Right lobe of liver (tissue), 6 donors: ENCODE results near the gene SLC4A9. TPM values are rescaled to one million over a fixed set of nuclear protein-coding genes. Genes with fewer than 3 reads are reported as not detected.

Experiments
- ATAC-seq, 4 donors: fragments of 200-7000 bp; cut with Tn5 transposase; one replicate each; pipeline ENCODE4 v1.9.1; 2020; ENCODE audit warnings: mild to moderate bottlenecking in 4 of 4, moderate library complexity in 4 of 4
- DNase-seq, 3 donors: peaks; one replicate each; pipeline ENCODE4 v3.0.0-alpha.2; 2020
- H3K27ac ChIP-seq, 3 donors: fragments of 200-600 bp; one replicate each; pipeline ENCODE4 v1.8.0; 2022
- H3K27me3 ChIP-seq, 2 donors: fragments of 200-600 bp; one replicate each; pipeline ENCODE4 v1.8.0; 2022
- H3K36me3 ChIP-seq, 4 donors: fragments of 200-600 bp; sonication (generic) in 1 of 4; one replicate each; pipeline versions ENCODE4 v1.5.1 to v1.8.0; 2017 to 2022; ENCODE audit warnings: control low read depth in 1 of 4
- H3K4me1 ChIP-seq, 4 donors: fragments of 200-600 bp; sonication (generic) in 1 of 4; one replicate each; pipeline versions ENCODE4 v1.5.1 to v1.8.0; 2017 to 2022; ENCODE audit warnings: control low read depth in 1 of 4
- H3K4me3 ChIP-seq, 3 donors: fragments of 200-600 bp; one replicate each; pipeline ENCODE4 v1.8.0; 2022
- H3K9me3 ChIP-seq, 4 donors: fragments of 200-600 bp; sonication (generic) in 1 of 4; one replicate each; pipeline versions ENCODE4 v1.5.1 to v1.8.0; 2017 to 2022; ENCODE audit warnings: control low read depth in 1 of 4
- CTCF ChIP-seq, 4 donors: fragments of 200-600 bp in 3 of 4; fragments of 450-650 bp in 1 of 4; IDR thresholded peaks; one replicate each; pipeline versions ENCODE4 v1.5.1 to v1.8.0; 2016 to 2022; ENCODE audit warnings: antibody characterized with exemption in 4 of 4, mild to moderate bottlenecking in 2 of 4
- POLR2A ChIP-seq: fragments of 450-650 bp; IDR thresholded peaks from one replicate; pipeline ENCODE4 v1.6.1; 2017; ENCODE audit warnings: antibody characterized with exemption, mild to moderate bottlenecking
- WGBS: methylation state at CpG from one replicate; pipeline ENCODE4 v1.1.6; 2018; ENCODE audit warnings: low coverage, low lambda C conversion rate; ENCODE audit not compliant: insufficient coverage; ENCODE audit errors: missing lambda C conversion rate; 5-methylcytosine and 5-hydroxymethylcytosine counted together
- intact Hi-C, 2 donors: fragments of 100-400 bp; cut with DNase I; formaldehyde crosslinking; loops; one replicate each; pipeline versions ENCODE4 v1.11.2 to v1.14.1; 2022
- total RNA-seq, 6 experiments: library from RNA; depleted of rRNA in 2 of 6; stranded (reverse); fragments of >200 nt in 2 of 6; fragmentation: NEBNext Ultra II Directional in 3 of 6; extraction: Animal tissue kit (Norgen Biotek cat#: 25700) in 3 of 6; gene quantifications; one replicate each; pipeline versions ENCODE4 v1.1.0 to v1.2.4, GENCODE V29; 2016 to 2023
- donor health status: DM: no; HTN: yes; CAD: no.
- donor health status: DM: no; HTN: no; CAD: no.
- donor health status: DM: no; HTN: no; CAD: no.
- donor health status: DM: no; HTN: yes; CAD: no.
- donor health status: DM: no; HTN: yes; CAD: no.

SLC4A9 gene
- total RNA-seq, 6 experiments from 2014 or later, result not detected

- TF ChIP-seq POLR2A (no peak), CTCF (IDR thresholded peaks at IDR 0.05) (peak; percentile 72 to 87 (median 82))
- Histone ChIP-seq H3K36me3 (no peaks in the 10 kb centered on the region), H3K9me3 (no peaks in the 10 kb centered on the region), H3K27ac (no peak overlapping the region), H3K4me1 (peaks cover 0 to 3% (median 0%) of the 10 kb centered on the region in 4 donors), H3K27me3 (no peaks in the 10 kb centered on the region), H3K4me3 (no peak overlapping the region)
- WGBS, result 0% methylated on average over 2 of the region's 2 CpGs
- peak; percentile 59 to 70 (median 69) for DNase-seq
- peak; percentile 88 to 97 (median 94) for ATAC-seq
- intact Hi-C loops, result no loop called here
These were observed 13.0 kb downstream of the SLC4A9 start for GRCh38 chr5:140372971-140373487.

GRCh38 chr5:140381351-140381750, 21.4 kb downstream of the SLC4A9 start:
- 95% methylated on average over 3 of the region's 4 CpGs for WGBS
- TF ChIP-seq CTCF (IDR thresholded peaks at IDR 0.05) (no peak), POLR2A (no peak)
- no peaks in the 10 kb centered on the region for H3K9me3 ChIP-seq

GRCh38 chr5:140381972-140382371, 22.0 kb downstream of the SLC4A9 start:
- Histone ChIP-seq H3K27ac (no peak overlapping the region), H3K36me3 (no peaks in the 10 kb centered on the region), H3K4me1 (no peaks in the 10 kb centered on the region), H3K27me3 (no peaks in the 10 kb centered on the region), H3K9me3 (no peaks in the 10 kb centered on the region), H3K4me3 (no peak overlapping the region)
- ATAC-seq, result no peak
- no peak for TF ChIP-seq POLR2A
- no peak for TF ChIP-seq CTCF (IDR thresholded peaks at IDR 0.05)
- DNase-seq, result no peak
- intact Hi-C loops, result no loop called here
- WGBS, result 100% methylated on average over 1 of the region's 1 CpG

More at GRCh38 chr5:140381351-140381750, 21.4 kb downstream of the SLC4A9 start:
- DNase-seq, result no peak
- no peaks in the 10 kb centered on the region for H3K27me3 ChIP-seq
- ATAC-seq, result no peak
- intact Hi-C loops, result no loop called here
- H3K4me3 ChIP-seq, result no peak overlapping the region
- H3K4me1 ChIP-seq, result no peaks in the 10 kb centered on the region
- H3K27ac ChIP-seq, result no peak overlapping the region
- H3K36me3 ChIP-seq, result no peaks in the 10 kb centered on the region

GRCh38 chr5:140382866-140383265, 22.9 kb downstream of the SLC4A9 start:
- intact Hi-C loops, result no loop called here
- Histone ChIP-seq H3K27me3 (no peaks in the 10 kb centered on the region), H3K27ac (no peak overlapping the region), H3K9me3 (no peaks in the 10 kb centered on the region), H3K4me3 (no peak overlapping the region), H3K36me3 (no peaks in the 10 kb centered on the region), H3K4me1 (no peaks in the 10 kb centered on the region)
- DNase-seq, result no peak
- TF ChIP-seq POLR2A, result no peak
- no peak for TF ChIP-seq CTCF (IDR thresholded peaks at IDR 0.05)
- ATAC-seq, result no peak

- 58% methylated on average over 2 of the region's 2 CpGs for WGBS
- H3K4me3 ChIP-seq, result no peak overlapping the region
- intact Hi-C loops, result no loop called here
- no peaks in the 10 kb centered on the region for H3K9me3 ChIP-seq
- no peaks in the 10 kb centered on the region for H3K36me3 ChIP-seq
- DNase-seq, result no peak
- H3K4me1 ChIP-seq, result no peaks in the 10 kb centered on the region
- H3K27me3 ChIP-seq, result no peaks in the 10 kb centered on the region
- no peak for ATAC-seq
- H3K27ac ChIP-seq, result no peak overlapping the region
- TF ChIP-seq CTCF (IDR thresholded peaks at IDR 0.05) (no peak), POLR2A (no peak)
These were observed 23.3 kb downstream of the SLC4A9 start for GRCh38 chr5:140383300-140383699.
